ENCODE results near the gene CEP70.

The CEP70 gene

GRCh38 chr3:138463724-138464490 lies 130.2 kb downstream of the CEP70 start:
- no peaks in the 10 kb centered on the region for H3K27me3 ChIP-seq
- no peaks in the 10 kb centered on the region for H3K9me3 ChIP-seq
- no peak overlapping the region for H3K27ac ChIP-seq
- no peak for TF ChIP-seq CTCF (IDR thresholded peaks at IDR 0.05)
- no peaks in the 10 kb centered on the region for H3K4me1 ChIP-seq (ENCODE audit: control insufficient read depth in 1 of 2, insufficient read depth in 1 of 2, low read depth in 1 of 2, low read length in 1 of 2)
- no peaks in the 10 kb centered on the region for H3K36me3 ChIP-seq
- no peak overlapping the region for H3K4me3 ChIP-seq (ENCODE audit: low read depth in 1 of 2, low read length in 1 of 2)

DNA sequence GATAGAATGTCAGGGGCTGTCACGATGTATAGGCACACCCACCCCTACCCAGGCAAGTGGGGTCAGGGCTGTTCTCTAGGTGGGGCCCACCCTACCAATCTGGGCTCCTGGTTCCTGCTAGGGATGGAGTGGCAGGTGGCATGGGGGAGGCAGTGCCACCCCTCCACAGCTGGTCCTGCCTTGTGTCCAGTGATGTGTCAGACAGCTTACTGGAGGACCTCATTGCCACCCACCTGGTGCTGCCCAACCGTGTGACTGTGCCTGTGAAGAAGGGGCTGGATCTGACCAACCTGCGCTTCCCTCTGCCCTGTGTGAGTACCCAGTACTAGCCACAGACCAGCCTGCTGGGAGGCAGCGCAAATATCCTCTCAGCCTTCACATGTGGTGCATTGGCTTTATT lies 132.2 kb downstream of the CEP70 start:
- no peaks in the 10 kb centered on the region for H3K27me3 ChIP-seq
- TF ChIP-seq CTCF (IDR thresholded peaks at IDR 0.05): no peak
- no peak overlapping the region for H3K27ac ChIP-seq

GRCh38 chr3:138461246-138461645 lies 132.8 kb downstream of the CEP70 start:
- no peaks in the 10 kb centered on the region for H3K9me3 ChIP-seq
- no peak for TF ChIP-seq CTCF (IDR thresholded peaks at IDR 0.05)
- H3K36me3 ChIP-seq: no peaks in the 10 kb centered on the region
- no peaks in the 10 kb centered on the region for H3K27me3 ChIP-seq
- no peaks in the 10 kb centered on the region for H3K4me1 ChIP-seq (ENCODE audit: control insufficient read depth in 1 of 2, insufficient read depth in 1 of 2, low read depth in 1 of 2, low read length in 1 of 2)
- H3K27ac ChIP-seq: no peak overlapping the region
- no peak overlapping the region for H3K4me3 ChIP-seq (ENCODE audit: low read depth in 1 of 2, low read length in 1 of 2)

More for the DNA sequence above, 132.2 kb downstream of the CEP70 start:
- H3K4me1 ChIP-seq (ENCODE audit: control insufficient read depth in 1 of 2, insufficient read depth in 1 of 2, low read depth in 1 of 2, low read length in 1 of 2): no peaks in the 10 kb centered on the region
- no peak overlapping the region for H3K4me3 ChIP-seq (ENCODE audit: low read depth in 1 of 2, low read length in 1 of 2)
- H3K9me3 ChIP-seq: no peaks in the 10 kb centered on the region
- no peaks in the 10 kb centered on the region for H3K36me3 ChIP-seq

DNA sequence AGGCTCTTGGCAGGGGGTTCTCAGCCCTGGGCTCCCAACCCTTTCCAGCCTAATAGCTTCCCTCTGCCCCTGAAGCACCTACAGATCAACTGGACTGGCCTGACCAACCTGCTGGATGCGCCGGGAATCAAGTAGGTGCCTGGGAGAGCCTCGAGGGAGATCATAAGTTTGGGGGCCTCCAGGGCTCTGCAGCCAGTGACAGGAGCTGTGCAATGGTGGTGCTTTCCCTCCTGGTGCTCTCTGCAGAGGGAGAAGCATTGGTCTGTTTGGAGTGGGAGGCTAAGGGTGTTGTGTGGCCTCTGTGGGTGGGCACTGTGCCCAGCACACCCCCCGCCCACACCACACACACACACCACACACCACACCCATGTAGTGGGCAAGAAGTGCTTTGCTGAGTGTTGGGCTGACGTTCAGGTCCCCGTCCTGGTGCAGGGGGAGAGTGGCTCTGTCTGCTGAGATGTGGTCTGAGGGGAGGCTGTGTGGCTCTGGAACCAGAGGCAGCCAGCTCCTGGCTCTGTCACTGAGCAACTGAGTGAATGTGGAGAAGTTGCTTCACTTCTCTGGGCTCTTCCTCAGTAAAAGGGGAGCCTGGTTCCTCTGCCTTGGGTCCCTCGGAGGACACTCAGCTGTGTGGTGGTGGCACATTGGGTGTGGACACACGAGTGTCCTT lies 133.4 kb downstream of the CEP70 start:
- no peak for TF ChIP-seq CTCF (IDR thresholded peaks at IDR 0.05)
- Histone ChIP-seq H3K4me3 (ENCODE audit: low read depth in 1 of 2, low read length in 1 of 2) (no peak overlapping the region), H3K27me3 (no peaks in the 10 kb centered on the region), H3K27ac (no peak overlapping the region), H3K9me3 (no peaks in the 10 kb centered on the region), H3K4me1 (ENCODE audit: control insufficient read depth in 1 of 2, insufficient read depth in 1 of 2, low read depth in 1 of 2, low read length in 1 of 2) (no peaks in the 10 kb centered on the region), H3K36me3 (no peaks in the 10 kb centered on the region)

DNA sequence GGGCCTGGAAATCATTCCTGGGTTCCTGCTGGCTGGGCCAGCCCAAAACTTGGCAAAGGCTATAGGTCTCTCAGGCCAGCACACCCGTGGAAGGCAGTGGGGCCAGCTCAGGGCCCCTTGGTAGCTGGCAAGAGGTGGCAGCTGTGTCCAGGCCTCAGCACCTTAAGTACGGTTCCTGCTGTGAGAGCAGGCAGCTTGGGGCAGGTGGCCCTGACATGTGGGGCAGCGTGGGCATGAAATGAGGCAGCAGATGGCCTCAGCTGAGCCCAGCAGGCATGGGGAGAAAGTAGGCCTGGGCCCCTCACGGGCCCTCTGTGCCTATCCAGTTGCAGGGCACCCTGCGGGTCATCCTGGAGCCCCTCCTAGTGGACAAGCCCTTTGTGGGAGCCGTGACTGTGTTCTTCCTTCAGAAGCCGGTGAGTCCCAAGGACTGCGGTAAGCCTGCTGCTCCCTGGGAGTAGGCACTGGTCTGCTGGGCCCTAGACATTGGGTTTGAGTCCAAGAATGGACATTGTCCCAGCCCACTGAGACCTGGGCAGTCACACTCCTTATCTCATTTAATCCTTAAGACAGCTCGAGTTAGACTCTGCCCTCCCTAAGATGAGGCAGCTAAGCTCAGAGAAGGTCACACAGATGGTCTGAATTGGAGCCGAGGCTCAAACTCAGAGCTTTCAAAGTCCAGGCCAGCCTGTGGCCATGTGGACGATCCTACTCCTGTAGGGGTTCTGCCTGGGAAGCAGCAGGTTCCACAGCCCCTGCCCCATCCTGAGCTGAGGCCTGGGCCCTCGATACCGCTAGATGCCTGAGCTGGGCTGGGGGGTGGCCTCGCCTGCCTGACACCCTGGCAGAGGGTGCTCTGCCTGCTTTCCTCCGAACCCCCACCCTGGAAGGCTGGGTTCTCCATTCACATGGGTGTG lies 134.2 kb downstream of the CEP70 start:
- no peaks in the 10 kb centered on the region for H3K27me3 ChIP-seq
- no peak for TF ChIP-seq CTCF (IDR thresholded peaks at IDR 0.05)
- no peaks in the 10 kb centered on the region for H3K36me3 ChIP-seq
- no peaks in the 10 kb centered on the region for H3K9me3 ChIP-seq
- no peak overlapping the region for H3K4me3 ChIP-seq (ENCODE audit: low read depth in 1 of 2, low read length in 1 of 2)
- no peaks in the 10 kb centered on the region for H3K4me1 ChIP-seq (ENCODE audit: control insufficient read depth in 1 of 2, insufficient read depth in 1 of 2, low read depth in 1 of 2, low read length in 1 of 2)
- no peak overlapping the region for H3K27ac ChIP-seq
